Ammon's horn (tissue), 1 donor: ENCODE results near the gene GALM.
"Not testable (repeated sequence)": the region's sequence is repeated elsewhere in the genome, so short reads cannot be mapped to it uniquely, and the experiment has no call there.

Source experiments
- DNase-seq: peaks from one replicate; pipeline ENCODE4 v3.0.0-alpha.2; 2016; ENCODE audit warnings: low spot score

GALM gene

DNA sequence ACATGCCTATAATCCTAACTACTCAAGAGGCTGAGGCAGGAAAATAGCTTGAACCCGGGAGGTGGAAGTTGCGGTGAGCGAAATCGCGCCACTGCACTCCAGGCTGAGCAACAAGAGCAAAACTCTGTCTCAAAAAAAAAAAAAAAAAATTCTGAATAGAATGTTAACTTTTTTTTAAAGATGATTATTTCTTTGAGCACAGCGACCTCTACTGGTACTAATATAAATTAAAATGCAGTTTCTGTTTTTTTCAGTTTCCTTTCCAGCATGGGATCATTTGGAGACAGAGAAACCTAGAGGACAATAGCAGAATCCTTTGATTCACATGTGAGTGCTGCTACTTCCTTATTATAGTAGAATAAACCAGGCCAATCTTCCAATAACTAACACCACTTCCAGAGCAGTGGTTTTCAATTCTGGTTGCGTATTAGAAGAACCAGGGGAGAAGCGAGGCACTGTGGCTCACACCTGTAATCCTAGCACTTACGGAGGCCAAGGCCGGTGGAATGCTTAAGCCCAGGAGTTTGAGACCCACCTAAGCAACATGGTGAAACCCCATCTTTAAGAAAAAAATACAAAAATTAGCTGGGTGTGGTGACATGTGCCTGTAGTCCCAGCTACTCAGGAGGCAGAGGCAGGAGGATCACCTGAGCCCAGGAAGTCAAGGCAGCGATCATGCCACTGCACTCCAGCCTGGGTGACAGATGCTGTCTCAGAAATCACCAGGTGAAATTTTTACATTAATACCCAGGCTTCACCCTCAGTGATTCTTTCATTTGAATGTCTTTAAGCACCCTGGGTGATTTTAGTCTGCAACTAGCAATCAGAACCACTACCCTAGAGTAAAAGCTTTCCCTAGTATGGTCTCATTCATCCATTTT lies 75.2 kb downstream of the GALM start:
- no peak for DNase-seq

DNA sequence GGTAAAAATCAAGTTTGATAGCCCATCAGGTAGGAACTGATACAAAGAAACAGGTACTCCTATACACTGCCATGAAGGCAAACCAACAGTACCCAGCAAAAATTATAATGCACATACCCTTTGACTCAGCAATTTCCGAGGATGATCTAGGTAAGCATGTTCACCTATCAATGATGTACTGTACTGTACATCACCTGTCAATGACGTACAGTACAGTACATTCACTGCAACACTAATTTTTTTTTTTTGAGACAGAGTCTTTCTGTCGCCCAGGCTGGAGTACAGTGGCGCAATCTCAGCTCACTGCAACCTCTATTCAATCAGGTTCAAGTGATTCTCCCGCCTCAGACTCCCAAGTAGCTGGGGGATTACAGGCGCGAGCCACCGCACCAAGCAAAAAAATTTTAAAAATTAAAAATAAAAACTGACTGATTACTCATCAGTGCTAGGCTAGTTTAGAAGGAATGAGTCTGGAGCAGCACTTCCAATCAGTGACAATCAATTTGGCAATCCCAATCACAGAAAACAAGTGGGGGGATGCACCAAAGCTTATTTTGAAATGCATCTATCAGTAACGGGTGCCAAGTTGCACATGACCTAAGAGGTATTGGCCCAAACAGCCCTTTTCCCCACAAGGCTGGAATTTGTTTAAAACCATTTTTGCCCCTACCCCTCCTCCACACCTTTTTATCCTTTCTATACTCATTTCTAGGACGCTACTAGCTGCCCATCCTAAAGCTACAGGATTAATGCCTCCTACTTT lies 77.1 kb downstream of the GALM start:
- no peak for DNase-seq

DNA sequence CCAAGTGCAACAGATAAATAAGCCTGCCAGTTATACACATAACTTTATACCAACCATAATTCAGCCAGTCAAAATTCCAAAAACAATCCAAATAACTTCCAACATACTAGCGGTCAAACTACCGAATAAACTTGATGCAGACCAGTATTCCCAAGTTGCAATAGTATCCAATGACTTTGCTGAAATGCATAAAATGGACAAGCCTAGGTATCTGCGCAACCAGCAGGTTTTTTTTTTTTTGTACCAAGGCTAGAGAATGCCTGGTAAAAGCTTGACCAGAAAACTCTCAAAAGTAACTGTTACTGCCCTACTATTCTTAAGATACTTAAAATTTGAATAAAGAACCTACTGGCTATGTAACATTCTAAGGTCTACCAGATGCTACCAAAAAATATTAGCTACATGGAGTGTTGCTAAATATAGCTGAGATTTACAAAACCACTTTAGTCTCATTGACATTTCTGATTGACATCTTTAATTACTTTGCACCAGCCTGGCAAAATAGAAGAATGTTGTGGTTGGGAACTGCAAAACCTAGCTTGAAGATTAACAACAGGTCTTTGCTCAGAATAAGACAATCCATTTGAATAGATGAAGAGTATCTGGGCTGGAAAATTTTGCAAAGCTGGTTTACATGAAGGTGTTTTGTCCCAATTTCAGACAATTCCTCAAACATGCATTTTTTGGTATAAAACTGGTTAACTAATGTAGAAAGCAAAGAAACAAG lies 77.9 kb downstream of the GALM start:
- no peak for DNase-seq

DNA sequence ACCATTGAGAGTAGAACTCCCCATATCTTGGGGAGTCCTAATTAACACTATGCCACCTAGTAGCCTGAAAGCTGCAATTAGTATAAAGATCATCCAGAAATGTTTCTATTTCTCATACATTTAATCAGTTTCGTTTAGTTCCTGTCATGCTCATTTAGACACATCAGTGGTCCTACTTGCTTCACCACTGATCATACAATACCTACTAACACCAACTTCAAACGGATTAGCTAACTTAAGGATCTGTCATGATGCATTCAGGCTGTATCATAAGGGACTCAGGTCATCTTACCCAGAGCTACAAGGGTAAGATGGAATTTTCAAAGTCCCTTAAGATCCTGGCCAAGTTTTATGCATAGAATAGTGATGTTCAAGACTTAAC lies 78.5 kb downstream of the GALM start:
- DNase-seq: no peak

DNA sequence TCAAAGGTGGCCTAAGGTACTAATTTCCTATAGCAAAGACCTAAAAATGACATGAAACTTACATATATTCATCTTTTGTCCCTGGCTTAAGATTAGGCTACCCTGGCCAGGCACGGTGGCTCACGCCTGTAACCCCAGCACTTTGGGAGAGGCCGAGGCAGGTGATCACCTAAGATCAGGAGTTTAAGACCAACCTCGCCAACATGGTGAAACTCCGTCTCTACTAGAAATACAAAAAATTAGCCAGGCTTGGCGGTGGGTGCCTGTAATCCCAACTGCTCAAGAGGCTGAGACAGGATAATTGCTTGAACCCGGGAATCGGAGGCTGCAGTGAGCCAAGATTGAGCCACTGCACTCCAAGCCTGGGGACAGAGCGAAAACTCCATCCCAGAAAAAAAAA lies 79.4 kb downstream of the GALM start:
- DNase-seq: no peak

DNA sequence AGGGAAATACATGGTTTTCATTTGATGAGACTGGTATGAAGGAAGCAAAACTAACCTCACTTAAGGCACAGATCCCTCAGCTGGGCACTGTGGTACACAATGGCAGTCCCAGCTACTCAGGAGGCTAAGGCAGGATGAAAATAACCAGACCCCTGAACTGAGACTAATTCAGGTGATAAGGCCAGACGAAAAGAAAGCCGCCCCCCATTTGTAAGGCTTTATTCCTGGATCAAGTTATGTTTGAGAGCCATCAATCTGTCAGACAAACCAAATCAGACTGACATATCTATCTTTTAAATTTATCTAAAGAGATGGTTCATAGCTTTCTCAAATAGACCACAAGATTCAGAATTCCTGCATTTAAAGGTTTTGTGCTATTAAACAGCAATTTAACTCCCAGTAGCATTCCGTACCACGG lies 81.1 kb downstream of the GALM start:
- DNase-seq: no peak

DNA sequence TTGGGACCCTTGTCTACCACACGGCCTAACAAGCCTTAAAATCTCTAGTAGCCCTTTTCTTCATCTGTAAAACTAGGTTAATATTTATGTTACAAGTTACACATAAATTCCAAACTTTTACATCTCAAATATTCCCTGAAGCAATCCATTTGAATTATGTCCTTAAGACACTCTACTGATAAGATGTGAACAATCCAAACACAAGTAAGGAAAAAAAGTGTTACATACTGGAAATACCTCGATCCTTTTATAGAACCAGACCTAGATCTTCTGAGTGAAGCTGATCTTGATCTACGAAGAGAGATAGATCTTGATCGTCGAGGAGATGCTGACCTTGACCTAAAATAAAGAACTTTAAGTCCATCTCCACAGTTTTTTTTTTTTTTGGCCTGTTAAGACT lies 81.9 kb downstream of the GALM start:
- no peak for DNase-seq

DNA sequence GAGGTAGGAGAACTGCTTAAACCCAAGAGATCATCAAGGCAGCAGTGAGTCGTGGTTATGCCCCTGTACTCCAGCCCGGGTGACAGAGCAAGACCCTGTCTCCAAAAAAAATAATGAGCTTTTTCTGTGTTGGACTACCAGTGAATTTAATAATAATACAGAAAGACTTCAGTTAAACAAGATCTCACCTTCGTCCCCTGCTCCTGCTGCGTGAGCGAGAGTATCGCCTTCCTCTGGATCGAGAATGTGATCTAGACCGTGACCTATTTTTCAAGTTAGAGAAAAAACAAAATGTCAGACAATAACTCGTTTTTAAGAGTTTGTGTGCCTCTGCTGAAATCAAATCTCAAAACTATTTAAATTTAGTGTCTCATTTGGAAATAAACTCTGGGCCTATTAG lies 82.5 kb downstream of the GALM start:
- DNase-seq: no peak

DNA sequence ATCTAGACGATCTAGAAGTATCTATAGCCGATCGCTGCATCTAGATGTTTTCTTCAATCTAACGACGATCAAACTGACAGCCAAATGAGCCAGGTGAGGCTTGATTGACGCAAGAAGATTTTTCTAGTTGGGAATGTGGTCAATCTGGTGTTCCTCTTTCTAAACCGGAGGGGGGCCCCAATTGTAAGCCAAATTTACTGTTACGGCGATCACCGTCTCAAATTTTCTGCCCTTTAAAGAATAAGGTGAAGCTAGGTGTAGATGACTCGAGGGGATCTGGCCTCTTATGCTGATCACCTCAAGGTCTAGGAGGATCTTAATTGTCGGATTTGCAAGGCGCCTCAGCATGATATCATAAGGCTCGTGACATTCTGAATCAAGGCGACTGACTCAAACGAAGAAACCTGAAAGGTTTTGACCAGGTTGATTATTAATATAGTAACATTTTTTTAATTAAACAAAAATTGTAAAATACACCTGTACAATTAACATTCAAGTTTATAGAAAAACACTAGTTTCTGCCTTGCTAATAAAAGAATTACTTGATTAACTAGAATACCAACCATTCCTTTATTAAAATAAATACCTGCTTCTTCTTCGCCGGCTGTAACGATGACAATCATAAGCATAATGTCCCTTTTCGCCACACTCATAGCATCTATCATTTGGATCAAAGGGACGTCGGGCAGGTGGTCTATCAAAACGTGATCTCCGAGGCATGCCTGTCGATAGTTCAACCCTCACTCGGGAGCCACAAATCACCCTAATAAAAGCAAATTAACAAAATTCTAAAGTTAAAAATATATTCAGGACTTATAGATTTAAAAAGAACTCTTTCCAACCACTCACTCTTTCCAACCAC lies 83.3 kb downstream of the GALM start:
- DNase-seq: no peak

DNA sequence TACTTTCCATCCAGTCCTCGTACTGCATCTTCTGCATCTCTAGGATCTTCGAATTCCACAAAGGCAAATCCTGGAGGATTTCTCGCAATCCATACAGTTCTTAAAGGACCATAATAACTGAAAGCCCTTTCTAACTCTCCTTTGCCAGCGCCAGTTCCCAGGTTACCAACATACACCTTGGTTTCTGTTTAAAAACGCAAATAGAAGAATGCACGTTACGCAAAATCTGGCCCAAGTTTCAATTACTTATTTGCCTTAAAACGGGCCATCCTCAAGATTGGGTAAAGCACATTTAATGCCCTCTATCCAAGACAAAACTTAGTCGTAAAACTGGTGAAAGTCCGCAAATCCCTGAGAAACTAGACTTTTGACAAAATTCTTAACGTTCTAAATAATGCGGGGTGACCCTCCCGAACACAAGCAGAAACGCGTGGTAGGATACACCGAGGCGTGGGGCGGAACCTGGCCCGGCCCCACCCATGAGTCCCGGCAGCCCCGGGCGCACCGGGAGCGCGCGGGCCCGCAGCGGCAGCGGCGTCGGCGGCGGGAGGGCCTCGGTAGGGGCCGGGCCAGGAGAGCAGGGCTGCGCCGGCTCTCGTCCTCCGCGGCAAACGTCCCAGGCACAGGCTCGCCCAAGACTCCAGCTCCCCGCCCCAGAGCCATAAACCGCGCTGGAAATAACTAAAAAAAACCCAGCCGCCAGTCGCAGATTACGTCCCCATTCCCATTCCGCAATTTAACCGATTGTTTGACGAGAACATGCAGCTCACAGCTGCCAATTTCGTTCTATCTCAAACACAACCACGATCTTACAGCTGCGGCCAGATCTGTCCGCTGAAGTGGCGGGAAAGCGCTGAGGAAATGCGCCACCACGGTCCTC lies 84.3 kb downstream of the GALM start:
- peak; percentile 46 for DNase-seq

DNA sequence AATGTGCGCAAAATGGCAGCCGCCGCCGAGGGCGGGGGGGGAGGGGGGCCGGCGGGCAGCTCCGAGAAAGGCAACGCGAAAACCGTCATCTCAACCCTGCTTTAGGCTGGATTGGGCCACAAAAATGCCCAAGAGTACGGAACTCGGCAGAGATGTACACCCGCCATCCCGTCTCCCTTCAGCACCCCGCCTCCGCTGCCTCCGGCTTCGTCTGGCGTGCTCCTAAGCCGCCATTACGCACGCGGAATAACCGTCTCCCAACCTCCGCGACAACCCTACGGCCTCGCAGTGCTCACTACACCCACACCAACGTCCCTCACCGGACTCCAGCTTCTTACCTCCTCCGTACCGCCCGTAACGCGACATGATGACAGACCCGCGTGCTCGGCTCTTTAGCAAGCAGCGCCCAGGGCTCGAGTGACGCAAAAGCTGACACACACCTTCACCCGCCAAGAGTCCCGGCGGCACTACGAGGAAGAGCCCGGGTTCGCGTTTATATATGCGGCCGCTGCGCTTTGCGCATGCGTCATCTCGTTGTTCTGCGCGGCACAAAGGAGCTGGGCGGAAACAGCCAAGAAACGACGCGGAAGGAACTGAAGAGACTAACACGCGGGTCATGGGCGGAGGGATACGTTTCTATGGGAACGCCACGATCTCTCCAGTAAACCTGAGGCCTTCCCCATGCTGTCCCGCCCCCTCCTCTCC lies 85.1 kb downstream of the GALM start, which contains the start of gene SRSF7:
Gene SRSF7 (minus strand): TSS at position 471 of the 705 bp plus-strand sequence. CDS start 105 bp downstream, at position 366.
- peak; percentile 98 for DNase-seq

DNA sequence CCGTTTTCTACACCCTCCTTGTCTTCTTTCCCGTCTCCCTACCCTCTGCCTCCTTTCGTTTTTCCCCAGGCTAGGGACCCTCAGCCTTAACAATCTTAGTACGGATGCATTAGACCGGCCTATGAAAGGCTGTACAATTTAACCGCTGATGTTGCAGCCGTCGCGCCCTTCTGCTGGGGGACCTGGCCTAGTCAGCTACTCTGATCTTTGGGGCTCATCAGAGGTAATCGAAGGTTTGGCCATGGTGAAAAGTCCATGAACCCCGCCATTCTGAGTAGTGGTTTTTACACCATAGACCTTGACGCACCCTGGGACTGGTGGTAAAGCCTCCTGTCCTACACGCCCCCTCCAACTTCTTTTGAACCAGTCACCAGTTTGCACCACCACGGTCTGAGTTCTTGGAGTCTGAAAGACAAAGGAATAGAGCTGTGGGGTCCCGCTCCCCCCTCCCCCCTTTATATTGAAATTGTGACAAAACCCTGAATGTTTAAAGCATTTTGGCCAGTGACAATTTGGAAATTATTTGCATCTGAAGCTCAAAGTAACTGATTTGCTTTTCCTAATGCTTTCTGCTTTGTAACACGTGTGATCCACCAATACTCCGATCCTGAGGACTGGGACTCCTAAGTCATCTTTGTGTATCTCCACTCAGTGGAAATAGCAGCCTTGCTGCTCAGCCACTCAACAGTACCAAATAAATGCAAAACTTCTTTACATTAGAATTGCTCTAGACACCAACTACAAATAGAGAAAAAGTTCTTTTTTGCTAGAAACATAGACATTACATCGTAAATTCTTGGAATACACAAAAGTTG lies 85.9 kb downstream of the GALM start:
- no peak for DNase-seq

DNA sequence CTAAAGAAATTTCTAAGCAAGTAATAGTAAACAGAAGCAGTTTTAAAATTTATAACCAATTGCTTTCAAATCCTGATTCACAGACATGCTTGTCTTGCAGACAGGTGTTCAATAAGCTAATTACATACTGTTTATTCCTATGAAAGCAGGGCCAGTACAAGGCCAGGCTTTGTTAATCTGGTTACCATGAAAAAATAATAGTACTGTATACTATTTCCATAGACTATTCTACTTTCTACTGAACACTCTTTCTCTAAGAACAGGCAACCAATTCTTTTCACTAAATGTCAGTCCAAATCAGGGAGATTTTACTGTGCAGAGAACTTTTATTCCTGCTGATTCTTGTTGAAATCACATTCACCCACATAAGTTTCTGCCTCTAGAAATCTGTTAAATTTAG lies 88.1 kb downstream of the GALM start:
- DNase-seq: no peak

DNA sequence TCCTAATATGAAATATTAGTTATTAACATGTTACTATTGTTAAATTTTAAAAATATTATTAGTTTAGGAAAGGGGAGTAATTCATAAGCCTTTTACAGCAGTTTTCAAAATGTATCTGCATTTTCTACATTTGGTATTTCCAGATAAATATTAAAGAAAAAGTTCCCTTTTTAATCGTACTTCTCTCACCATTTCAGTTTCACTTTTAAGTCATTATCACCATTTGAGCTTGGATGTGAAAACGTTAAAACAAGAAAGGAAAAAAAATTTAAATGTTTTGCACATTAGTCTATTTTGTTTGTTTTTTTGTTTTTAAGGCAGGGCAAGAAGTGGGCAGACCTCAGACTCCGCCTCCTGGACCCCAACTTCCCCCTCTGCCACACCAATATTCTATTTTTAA lies 88.6 kb downstream of the GALM start:
- no peak for DNase-seq

DNA sequence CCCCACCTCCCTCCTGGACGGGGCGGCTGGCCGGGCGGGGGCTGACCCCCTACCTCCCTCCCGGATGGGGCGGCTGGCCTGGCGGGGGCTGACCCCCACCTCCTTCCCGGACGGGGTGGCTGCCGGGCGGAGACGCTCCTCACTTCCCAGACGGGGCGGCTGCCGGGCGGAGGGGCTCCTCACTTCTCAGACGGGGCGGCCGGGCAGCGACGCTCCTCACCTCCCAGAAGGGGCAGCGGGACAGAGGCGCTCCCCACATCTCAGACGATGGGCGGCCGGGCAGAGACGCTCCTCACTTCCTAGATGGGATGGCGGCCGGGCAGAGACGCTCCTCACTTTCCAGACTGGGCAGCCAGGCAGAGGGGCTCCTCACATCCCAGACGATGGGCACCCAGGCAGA lies 90.0 kb downstream of the GALM start:
- not testable (repeated sequence) for DNase-seq

DNA sequence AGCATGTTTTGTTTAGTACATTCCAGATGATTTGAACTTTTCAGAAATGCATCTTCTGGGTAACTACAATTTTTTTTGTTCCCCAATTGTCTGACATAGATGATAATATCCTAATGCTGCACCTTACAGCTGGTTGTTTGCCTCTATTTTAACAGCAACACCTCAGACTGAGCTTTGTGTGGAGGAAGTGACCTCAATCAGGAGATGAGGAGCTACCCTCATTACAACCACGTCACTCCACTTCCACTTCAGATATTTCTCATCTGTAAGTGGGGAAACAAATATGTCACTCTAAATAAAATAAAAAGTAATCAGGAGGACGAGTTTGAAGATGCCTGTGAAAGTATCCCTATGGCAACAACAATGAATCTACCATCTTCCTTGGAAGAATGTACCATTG lies 97.3 kb downstream of the GALM start:
- no peak for DNase-seq

DNA sequence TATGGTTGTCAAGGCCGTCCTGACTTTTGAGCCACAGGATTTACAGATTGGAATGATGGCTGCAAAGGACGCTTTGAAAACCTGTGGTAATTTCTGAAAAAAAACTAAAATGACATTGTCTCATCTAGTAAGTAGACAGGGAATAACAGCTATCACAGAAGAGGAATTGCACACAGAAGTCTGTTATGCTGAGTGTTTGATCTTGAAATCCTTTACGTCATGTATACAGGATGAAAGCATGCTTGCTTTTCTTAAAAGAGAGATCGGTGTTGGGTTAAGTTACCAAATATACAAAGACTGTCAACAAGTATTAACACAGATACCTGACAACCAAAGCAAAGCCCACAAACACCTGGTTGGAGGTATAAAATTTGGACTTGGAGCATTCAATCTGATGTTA lies 97.8 kb downstream of the GALM start:
- DNase-seq: no peak

DNA sequence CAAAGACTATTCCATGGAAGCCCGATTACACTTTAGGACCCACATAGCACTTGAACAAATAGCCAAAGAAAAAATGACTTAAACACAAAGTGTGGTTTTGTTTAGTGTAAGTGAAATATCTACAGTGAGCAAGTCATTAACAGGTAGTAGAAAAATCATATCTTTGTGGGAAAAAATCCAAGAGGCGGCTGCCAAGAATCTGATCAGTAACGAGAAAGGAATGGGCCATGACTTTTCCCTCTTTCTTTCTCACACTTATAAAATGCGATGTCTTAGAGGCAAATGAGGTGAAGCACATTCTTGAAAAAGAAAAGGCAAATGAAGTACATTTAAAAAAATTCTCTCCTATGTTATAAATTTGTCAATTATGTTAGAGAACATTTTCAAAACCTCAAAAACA lies 99.2 kb downstream of the GALM start:
- DNase-seq: no peak

DNA sequence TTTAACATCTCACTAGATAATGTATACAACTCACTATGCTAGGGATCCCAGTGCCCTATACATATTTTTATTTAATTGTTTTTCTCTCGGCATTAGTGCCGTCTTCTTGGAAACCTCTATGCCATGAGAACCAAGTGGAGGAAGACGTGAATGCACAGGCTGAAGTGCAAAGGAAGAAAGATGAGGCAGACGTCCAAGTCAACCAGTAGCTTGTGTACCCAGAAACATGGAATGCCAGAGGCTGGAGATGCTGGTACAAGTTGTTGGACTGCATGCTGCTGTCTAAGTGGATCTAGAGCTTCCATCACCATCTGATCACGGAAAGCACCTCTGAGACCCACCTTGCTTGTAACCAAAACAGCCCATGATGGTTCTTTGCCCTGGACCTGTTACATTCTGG lies 99.6 kb downstream of the GALM start:
- DNase-seq: no peak
